ENCODE data around the gene ANKFY1. TPM values are rescaled to one million over a fixed set of nuclear protein-coding genes. Genes with fewer than 3 reads are reported as not detected.

Gene ANKFY1
- total and polyA plus RNA-seq, 2 donors (not counting 3 experiments of a cell fraction or from before 2014, with no cell fraction given): 30.6 to 51.1 TPM

- Histone ChIP-seq H3K9ac (replicated peaks; ENCODE audit: extremely low read depth, insufficient read depth, low read length) (no peak overlapping the region), H2AFZ (ENCODE audit: low read depth, low read length) (no peak overlapping the region), H3K4me2 (ENCODE audit: insufficient read depth, low read length) (no peak overlapping the region), H4K20me1 (replicated peaks; ENCODE audit: control insufficient read depth, extremely low read depth, insufficient read depth, low read length) (no peaks in the 10 kb centered on the region), H3K27me3 (ENCODE audit: control insufficient read depth in 2 of 2, insufficient read depth in 2 of 2, low read length in 2 of 2) (no peaks in the 10 kb centered on the region), H3K9me3 (replicated peaks; ENCODE audit: control insufficient read depth, insufficient read depth, low read length) (no peaks in the 10 kb centered on the region), H3K27ac (ENCODE audit: insufficient read depth, low read depth, low read length) (no peak overlapping the region), H3K9me1 (replicated peaks; ENCODE audit: control insufficient read depth, extremely low read depth, insufficient read depth, low read length) (no peaks in the 10 kb centered on the region), H3K36me3 (ENCODE audit: control insufficient read depth in 2 of 2, extremely low read depth in 1 of 2, insufficient read depth in 2 of 2, low read length in 2 of 2) (no peaks in the 10 kb centered on the region), H3K4me3 (replicated peaks in 1 of 3; ENCODE audit: insufficient read depth in 1 of 3, low read depth in 1 of 3, low read length in 3 of 3) (no peak overlapping the region), H3K79me2 (ENCODE audit: control insufficient read depth, insufficient read depth, low read length) (no peaks in the 10 kb centered on the region), H3K4me1 (ENCODE audit: control insufficient read depth, extremely low read depth, insufficient read depth, low read length) (no peaks in the 10 kb centered on the region)
- ChIA-PET CTCF (interaction anchor here (1.3 kb wide), 1 partner anchor 10 kb away, joined by 3 read pairs; no protein-coding TSS in a partner anchor), POLR2A (no interaction called here)
- DNase-seq (ENCODE audit: low read depth, low spot score) (no peak), FAIRE-seq (no peak)
- BruUV-seq (replicated peaks): no TSS peak
- intact Hi-C loops (cut with micrococcal nuclease): no loop called here
- dilution Hi-C loops (cut with MboI; ENCODE audit: extremely low pct_ligation_motif_present, low sequenced_read_pairs): no loop called here
- TF ChIP-seq MAX (IDR thresholded peaks at IDR 0.05; ENCODE audit: insufficient read depth, insufficient read length) (no peak), EZH2 (IDR thresholded peaks at IDR 0.05; ENCODE audit: borderline replicate concordance, low read depth, low read length, severe bottlenecking) (no peak), GATA2 (IDR thresholded peaks at IDR 0.05; ENCODE audit: insufficient read depth, insufficient read length, low read depth, low read length) (no peak), JUN (IDR thresholded peaks at IDR 0.05; ENCODE audit: borderline replicate concordance, insufficient read depth, insufficient read length, low read depth) (no peak), FOS (IDR thresholded peaks at IDR 0.05; ENCODE audit: borderline replicate concordance, insufficient read depth, low read length) (no peak), POLR2A (IDR thresholded peaks at IDR 0.05; ENCODE audit: low read depth, low read length) (no peak), MYC (IDR thresholded peaks at IDR 0.05; ENCODE audit: low read depth, low read length) (no peak), POLR2AphosphoS5 (IDR thresholded peaks at IDR 0.05; ENCODE audit: insufficient read depth, low read depth, low read length) (no peak)
- TF ChIP-seq, protein P1, sequence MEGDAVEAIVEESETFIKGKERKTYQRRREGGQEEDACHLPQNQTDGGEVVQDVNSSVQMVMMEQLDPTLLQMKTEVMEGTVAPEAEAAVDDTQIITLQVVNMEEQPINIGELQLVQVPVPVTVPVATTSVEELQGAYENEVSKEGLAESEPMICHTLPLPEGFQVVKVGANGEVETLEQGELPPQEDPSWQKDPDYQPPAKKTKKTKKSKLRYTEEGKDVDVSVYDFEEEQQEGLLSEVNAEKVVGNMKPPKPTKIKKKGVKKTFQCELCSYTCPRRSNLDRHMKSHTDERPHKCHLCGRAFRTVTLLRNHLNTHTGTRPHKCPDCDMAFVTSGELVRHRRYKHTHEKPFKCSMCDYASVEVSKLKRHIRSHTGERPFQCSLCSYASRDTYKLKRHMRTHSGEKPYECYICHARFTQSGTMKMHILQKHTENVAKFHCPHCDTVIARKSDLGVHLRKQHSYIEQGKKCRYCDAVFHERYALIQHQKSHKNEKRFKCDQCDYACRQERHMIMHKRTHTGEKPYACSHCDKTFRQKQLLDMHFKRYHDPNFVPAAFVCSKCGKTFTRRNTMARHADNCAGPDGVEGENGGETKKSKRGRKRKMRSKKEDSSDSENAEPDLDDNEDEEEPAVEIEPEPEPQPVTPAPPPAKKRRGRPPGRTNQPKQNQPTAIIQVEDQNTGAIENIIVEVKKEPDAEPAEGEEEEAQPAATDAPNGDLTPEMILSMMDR (IDR thresholded peaks at IDR 0.05; ENCODE audit: extremely low read depth in 1 of 2, insufficient read depth in 1 of 2, low read depth in 1 of 2, low read length in 2 of 2): no peak
These were observed 113.7 kb downstream of the ANKFY1 start for GRCh38 chr17:4150096-4150495.

Data from endothelial cell of umbilical vein (primary cell).